DND-41 (cell line): ENCODE measurements around the gene RANBP9.

Experiments used
- ATAC-seq: fragments of 200-7000 bp; cut with Tn5 transposase; 3 replicates; pipeline ENCODE4 v1.9.1; 2021; ENCODE audit warnings: low read depth; ENCODE audit not compliant: insufficient read depth
- DNase-seq: peaks from one replicate; pipeline ENCODE4 v3.0.0-alpha.2; 2020
- H2AFZ ChIP-seq: 2 replicates; pipeline ENCODE4 v1.6.0; 2012; ENCODE audit warnings: low read depth, low read length
- H3K27ac ChIP-seq: 2 replicates; pipeline ENCODE4 v1.5.1; 2012; ENCODE audit warnings: low read length, inconsistent platforms
- H3K27me3 ChIP-seq: fragments of 200-600 bp; sonication (generic); 2 replicates; pipeline ENCODE4 v1.6.0; 2012; ENCODE audit warnings: low read length, mild to moderate bottlenecking, inconsistent platforms; ENCODE audit not compliant: insufficient read depth, poor library complexity
- H3K36me3 ChIP-seq: 2 replicates; pipeline ENCODE4 v1.5.1; 2012; ENCODE audit warnings: low read length, inconsistent platforms; ENCODE audit not compliant: insufficient read depth
- H3K4me1 ChIP-seq: 2 replicates; pipeline ENCODE4 v1.5.1; 2012; ENCODE audit warnings: mild to moderate bottlenecking, low read length; ENCODE audit not compliant: insufficient read depth
- H3K4me2 ChIP-seq: 2 replicates; pipeline ENCODE4 v1.6.0; 2012; ENCODE audit warnings: mild to moderate bottlenecking, moderate library complexity, low read length, inconsistent platforms; ENCODE audit not compliant: insufficient read depth
- H3K4me3 ChIP-seq, 2 experiments: fragments of 200-600 bp in 1 of 2; shearing (Covaris generic) in 1 of 2; 2 replicates each; pipeline ENCODE4 v1.5.1; 2012 to 2016; ENCODE audit warnings: inconsistent platforms in 2 of 2, low read length in 2 of 2, mild to moderate bottlenecking in 2 of 2, low read depth in 1 of 2, moderate library complexity in 1 of 2
- H3K79me2 ChIP-seq: 2 replicates; pipeline ENCODE4 v1.6.0; 2012; ENCODE audit warnings: low read length, inconsistent platforms; ENCODE audit not compliant: insufficient read depth
- H3K9ac ChIP-seq: 2 replicates; pipeline ENCODE4 v1.6.0; 2012; ENCODE audit warnings: low read depth, mild to moderate bottlenecking, inconsistent platforms, low read length, moderate library complexity
- H3K9me3 ChIP-seq: 2 replicates; pipeline ENCODE4 v1.5.1; 2012; ENCODE audit warnings: low read length, moderate library complexity, mild to moderate bottlenecking, inconsistent platforms; ENCODE audit not compliant: insufficient read depth, severe bottlenecking
- H4K20me1 ChIP-seq: 2 replicates; pipeline ENCODE4 v1.6.0; 2012; ENCODE audit warnings: low read length; ENCODE audit not compliant: insufficient read depth
- EZH2 ChIP-seq: IDR thresholded peaks from 3 replicates; pipeline ENCODE4 v1.6.1; 2012; ENCODE audit warnings: borderline replicate concordance, low read depth, mild to moderate bottlenecking, moderate library complexity, low read length, inconsistent platforms; ENCODE audit not compliant: severe bottlenecking
- TF ChIP-seq, protein P1 (sequence below): IDR thresholded peaks from 2 replicates; pipeline ENCODE4 v1.5.1; 2012; ENCODE audit warnings: borderline replicate concordance, low read length, moderate library complexity, mild to moderate bottlenecking; ENCODE audit not compliant: poor library complexity, severe bottlenecking; ENCODE audit errors: extremely low read depth

The RANBP9 gene

DNA sequence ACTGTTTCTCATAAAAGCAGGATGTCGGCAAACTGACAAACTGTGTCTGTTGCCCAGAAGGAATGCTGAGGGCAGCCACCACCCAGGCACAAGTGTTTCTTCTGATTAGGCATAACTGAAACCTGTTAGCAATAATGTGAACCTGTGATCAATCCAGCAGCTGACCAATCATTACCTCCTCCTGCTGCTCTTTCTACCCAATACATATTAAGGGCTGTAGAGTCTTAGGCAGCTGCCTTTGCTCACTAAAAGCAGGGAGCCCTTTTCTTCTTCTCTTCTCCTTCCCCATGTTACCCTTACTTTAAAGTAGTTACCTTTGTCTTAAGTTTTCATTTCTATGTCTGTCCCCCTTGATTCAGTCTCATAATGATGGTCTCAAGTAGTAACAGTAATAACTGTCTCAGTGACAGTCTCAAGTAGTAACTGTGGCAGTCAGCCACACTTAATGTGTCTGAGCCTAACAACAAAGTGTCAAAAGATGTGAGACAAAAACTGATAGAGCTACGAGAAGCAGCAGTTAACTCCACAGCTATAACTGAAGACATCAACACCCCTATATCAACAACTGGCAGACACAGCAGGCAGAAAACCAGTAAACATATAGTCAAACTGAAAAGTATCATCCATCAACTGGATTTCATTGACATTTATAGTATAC, 37.0 kb downstream of the RANBP9 start:
- TF ChIP-seq, protein P1, sequence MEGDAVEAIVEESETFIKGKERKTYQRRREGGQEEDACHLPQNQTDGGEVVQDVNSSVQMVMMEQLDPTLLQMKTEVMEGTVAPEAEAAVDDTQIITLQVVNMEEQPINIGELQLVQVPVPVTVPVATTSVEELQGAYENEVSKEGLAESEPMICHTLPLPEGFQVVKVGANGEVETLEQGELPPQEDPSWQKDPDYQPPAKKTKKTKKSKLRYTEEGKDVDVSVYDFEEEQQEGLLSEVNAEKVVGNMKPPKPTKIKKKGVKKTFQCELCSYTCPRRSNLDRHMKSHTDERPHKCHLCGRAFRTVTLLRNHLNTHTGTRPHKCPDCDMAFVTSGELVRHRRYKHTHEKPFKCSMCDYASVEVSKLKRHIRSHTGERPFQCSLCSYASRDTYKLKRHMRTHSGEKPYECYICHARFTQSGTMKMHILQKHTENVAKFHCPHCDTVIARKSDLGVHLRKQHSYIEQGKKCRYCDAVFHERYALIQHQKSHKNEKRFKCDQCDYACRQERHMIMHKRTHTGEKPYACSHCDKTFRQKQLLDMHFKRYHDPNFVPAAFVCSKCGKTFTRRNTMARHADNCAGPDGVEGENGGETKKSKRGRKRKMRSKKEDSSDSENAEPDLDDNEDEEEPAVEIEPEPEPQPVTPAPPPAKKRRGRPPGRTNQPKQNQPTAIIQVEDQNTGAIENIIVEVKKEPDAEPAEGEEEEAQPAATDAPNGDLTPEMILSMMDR: no peak
- no peak for TF ChIP-seq EZH2
- no peak overlapping the region for H3K4me3 ChIP-seq
- H3K4me1 ChIP-seq: no peaks in the 10 kb centered on the region
- peaks cover 33% of the 10 kb centered on the region for H3K36me3 ChIP-seq
- peaks cover 3% of the 10 kb centered on the region for H3K9me3 ChIP-seq
- no peak overlapping the region for H3K9ac ChIP-seq
- H3K27ac ChIP-seq: peak overlapping the region; percentile 24; the same call in 1 of the 2 replicates
- no peak for ATAC-seq
- H3K79me2 ChIP-seq: peaks cover 99% of the 10 kb centered on the region
- no peaks in the 10 kb centered on the region for H3K27me3 ChIP-seq
- H2AFZ ChIP-seq: no peak overlapping the region
- H4K20me1 ChIP-seq: peaks cover 23% of the 10 kb centered on the region
- no peak overlapping the region for H3K4me2 ChIP-seq
- no peak for DNase-seq

DNA sequence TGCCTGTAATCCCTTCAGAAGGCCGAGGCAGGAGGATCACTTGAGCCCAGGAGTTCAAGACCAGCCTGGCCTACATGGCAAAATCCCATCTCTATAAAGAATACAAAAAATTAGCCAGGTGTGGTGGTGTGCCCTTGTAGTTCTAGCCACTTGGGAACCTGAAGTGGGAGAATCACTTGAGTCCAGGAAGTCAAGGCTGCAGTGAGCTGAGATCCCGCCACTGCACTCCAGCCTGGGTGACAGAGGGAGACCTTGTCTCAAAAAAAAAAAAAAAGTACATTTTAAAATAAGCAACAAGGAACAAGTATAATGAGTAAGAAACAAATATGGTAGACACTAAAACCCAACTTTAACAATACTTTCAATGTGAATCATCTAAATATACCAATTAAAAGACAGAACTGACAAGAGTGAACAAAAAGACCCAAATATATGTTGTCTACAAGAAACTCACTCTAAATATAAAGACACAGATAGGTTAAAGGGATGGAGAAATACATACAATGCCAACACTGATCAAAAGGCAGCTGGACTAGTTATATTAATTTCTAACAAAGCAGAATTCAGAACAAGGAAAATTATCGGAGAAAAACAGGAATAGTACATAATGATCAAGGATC, 37.7 kb downstream of the RANBP9 start:
- Histone ChIP-seq H3K9me3 (peaks cover 3% of the 10 kb centered on the region), H2AFZ (no peak overlapping the region), H3K4me1 (no peaks in the 10 kb centered on the region), H3K27ac (no peak overlapping the region), H3K9ac (no peak overlapping the region), H3K36me3 (peaks cover 28% of the 10 kb centered on the region), H4K20me1 (peaks cover 29% of the 10 kb centered on the region), H3K4me2 (no peak overlapping the region), H3K79me2 (peaks cover 99% of the 10 kb centered on the region), H3K27me3 (no peaks in the 10 kb centered on the region), H3K4me3 (no peak overlapping the region)
- DNase-seq (no peak), ATAC-seq (no peak)
- no peak for TF ChIP-seq EZH2
- TF ChIP-seq, protein P1: no peak

- H2AFZ ChIP-seq: no peak overlapping the region
- peaks cover 24% of the 10 kb centered on the region for H3K36me3 ChIP-seq
- DNase-seq (no peak), ATAC-seq (no peak)
- peaks cover 27% of the 10 kb centered on the region for H4K20me1 ChIP-seq
- no peak overlapping the region for H3K4me2 ChIP-seq
- no peaks in the 10 kb centered on the region for H3K4me1 ChIP-seq
- peaks cover 3% of the 10 kb centered on the region for H3K9me3 ChIP-seq
- H3K9ac ChIP-seq: no peak overlapping the region
- TF ChIP-seq, protein P1: no peak
- no peak for TF ChIP-seq EZH2
- no peak overlapping the region for H3K4me3 ChIP-seq
- H3K27ac ChIP-seq: no peak overlapping the region
- no peaks in the 10 kb centered on the region for H3K27me3 ChIP-seq
- H3K79me2 ChIP-seq: peaks cover 99% of the 10 kb centered on the region
These were observed 38.3 kb downstream of the RANBP9 start for GRCh38 chr6:13673368-13673767.
